Ishikawa (cell line): ENCODE results near the gene BCR.

Experiments used
- CEBPB ChIP-seq: IDR thresholded peaks from 2 replicates; pipeline ENCODE4 v1.6.1; 2012
- CREB1 ChIP-seq: IDR thresholded peaks from 2 replicates; pipeline ENCODE4 v1.6.1; 2012; ENCODE audit warnings: low read depth
- EGR1 ChIP-seq: IDR thresholded peaks from 2 replicates; pipeline ENCODE4 v1.6.1; 2012
- EP300 ChIP-seq: IDR thresholded peaks from 2 replicates; pipeline ENCODE4 v1.6.1; 2012; ENCODE audit warnings: borderline replicate concordance
- FOXM1 ChIP-seq: IDR thresholded peaks from 2 replicates; pipeline ENCODE4 v1.6.1; 2012; ENCODE audit warnings: low read depth, borderline replicate concordance
- NFIC ChIP-seq: IDR thresholded peaks from 2 replicates; pipeline ENCODE4 v1.6.1; 2012
- RAD21 ChIP-seq: IDR thresholded peaks from 2 replicates; pipeline ENCODE4 v1.6.1; 2012; ENCODE audit warnings: low read depth
- TAF1 ChIP-seq: IDR thresholded peaks from 2 replicates; pipeline ENCODE4 v1.6.1; 2012; ENCODE audit warnings: low read depth, mild to moderate bottlenecking
- TCF12 ChIP-seq: IDR thresholded peaks from 2 replicates; pipeline ENCODE4 v1.6.1; 2012; ENCODE audit warnings: low read depth
- TEAD4 ChIP-seq: IDR thresholded peaks from 2 replicates; pipeline ENCODE4 v1.6.1; 2012
- YY1 ChIP-seq: IDR thresholded peaks from 2 replicates; pipeline ENCODE4 v1.6.1; 2012; ENCODE audit warnings: low read depth
- ZBTB7A ChIP-seq: IDR thresholded peaks from 2 replicates; pipeline ENCODE4 v1.6.1; 2012; ENCODE audit warnings: low read depth
- TF ChIP-seq, protein P1 (sequence below): IDR thresholded peaks from 2 replicates; pipeline ENCODE4 v1.6.1; 2012; ENCODE audit warnings: low read depth, mild to moderate bottlenecking
- TF ChIP-seq, protein P2 (sequence below): IDR thresholded peaks from 2 replicates; pipeline ENCODE4 v1.6.1; 2012
- TF ChIP-seq, protein P3 (sequence below): IDR thresholded peaks from 2 replicates; pipeline ENCODE4 v1.6.1; 2012

BCR gene

DNA sequence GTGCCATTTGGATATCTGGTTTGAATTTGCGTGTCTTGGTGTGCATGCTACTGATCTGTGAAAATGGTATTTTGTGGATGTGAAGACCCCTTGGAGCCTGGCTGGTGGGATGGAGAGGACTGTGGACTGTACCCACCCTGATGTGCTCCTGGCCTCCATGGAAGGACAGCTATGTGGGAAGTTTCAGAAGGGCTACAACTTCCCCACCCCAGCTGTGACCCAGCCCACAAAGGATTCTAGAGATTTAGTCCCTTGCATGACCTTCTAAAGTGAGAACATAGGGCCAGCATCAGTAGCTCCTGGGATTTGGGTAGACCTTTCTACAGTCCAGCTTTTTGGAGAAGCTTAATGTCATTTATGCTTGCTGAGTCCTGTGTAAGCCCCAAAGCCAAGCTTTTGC lies 173.4 kb downstream of the BCR start:
- TF ChIP-seq NFIC (no peak), EP300 (no peak), FOXM1 (no peak), TEAD4 (no peak), ZBTB7A (no peak), EGR1 (no peak), TCF12 (no peak), TAF1 (no peak), CREB1 (no peak), RAD21 (no peak), CEBPB (no peak), YY1 (no peak)
- TF ChIP-seq, protein P1, sequence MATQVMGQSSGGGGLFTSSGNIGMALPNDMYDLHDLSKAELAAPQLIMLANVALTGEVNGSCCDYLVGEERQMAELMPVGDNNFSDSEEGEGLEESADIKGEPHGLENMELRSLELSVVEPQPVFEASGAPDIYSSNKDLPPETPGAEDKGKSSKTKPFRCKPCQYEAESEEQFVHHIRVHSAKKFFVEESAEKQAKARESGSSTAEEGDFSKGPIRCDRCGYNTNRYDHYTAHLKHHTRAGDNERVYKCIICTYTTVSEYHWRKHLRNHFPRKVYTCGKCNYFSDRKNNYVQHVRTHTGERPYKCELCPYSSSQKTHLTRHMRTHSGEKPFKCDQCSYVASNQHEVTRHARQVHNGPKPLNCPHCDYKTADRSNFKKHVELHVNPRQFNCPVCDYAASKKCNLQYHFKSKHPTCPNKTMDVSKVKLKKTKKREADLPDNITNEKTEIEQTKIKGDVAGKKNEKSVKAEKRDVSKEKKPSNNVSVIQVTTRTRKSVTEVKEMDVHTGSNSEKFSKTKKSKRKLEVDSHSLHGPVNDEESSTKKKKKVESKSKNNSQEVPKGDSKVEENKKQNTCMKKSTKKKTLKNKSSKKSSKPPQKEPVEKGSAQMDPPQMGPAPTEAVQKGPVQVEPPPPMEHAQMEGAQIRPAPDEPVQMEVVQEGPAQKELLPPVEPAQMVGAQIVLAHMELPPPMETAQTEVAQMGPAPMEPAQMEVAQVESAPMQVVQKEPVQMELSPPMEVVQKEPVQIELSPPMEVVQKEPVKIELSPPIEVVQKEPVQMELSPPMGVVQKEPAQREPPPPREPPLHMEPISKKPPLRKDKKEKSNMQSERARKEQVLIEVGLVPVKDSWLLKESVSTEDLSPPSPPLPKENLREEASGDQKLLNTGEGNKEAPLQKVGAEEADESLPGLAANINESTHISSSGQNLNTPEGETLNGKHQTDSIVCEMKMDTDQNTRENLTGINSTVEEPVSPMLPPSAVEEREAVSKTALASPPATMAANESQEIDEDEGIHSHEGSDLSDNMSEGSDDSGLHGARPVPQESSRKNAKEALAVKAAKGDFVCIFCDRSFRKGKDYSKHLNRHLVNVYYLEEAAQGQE: no peak
- TF ChIP-seq, protein P2, sequence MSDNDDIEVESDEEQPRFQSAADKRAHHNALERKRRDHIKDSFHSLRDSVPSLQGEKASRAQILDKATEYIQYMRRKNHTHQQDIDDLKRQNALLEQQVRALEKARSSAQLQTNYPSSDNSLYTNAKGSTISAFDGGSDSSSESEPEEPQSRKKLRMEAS: no peak
- TF ChIP-seq, protein P3, sequence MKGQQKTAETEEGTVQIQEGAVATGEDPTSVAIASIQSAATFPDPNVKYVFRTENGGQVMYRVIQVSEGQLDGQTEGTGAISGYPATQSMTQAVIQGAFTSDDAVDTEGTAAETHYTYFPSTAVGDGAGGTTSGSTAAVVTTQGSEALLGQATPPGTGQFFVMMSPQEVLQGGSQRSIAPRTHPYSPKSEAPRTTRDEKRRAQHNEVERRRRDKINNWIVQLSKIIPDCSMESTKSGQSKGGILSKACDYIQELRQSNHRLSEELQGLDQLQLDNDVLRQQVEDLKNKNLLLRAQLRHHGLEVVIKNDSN: no peak

DNA sequence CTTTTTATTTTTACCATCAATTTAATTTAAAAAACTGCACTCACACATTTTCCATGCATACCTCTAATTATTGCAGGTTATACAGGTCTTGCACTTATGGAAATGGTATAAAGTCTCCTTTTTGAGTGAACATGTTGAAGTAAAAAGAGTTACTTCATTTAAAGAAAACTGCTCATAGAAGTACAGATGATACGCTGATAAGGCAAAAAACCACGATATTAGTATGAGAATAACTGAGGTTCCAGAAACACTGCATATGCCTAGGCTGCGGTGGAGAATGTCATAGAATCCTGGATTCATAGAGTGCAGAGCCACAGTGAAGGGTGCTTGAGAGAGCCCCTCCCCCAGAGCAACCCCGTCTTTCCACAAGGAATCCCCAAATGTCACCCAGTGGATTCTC lies 175.8 kb downstream of the BCR start:
- no peak for TF ChIP-seq EGR1
- TF ChIP-seq, protein P2: no peak

DNA sequence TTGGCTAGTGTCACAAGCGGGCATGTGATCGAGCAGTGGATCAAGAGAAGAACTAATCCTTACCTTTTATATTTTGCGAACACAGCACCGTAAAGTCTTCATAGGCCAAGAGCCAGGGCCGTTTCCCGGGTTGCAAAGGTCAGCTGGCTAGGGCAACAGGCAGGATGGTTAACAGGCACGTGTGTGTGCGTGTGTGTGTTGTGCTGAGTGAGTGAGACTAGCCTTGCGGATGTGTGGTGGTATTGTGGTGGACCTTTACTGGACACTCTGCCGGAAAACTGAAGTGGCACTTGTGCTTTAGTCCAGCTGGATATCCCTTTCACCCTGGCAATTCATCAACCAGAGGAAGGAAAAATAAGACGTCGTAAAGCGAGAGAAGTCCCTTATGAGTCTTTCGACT lies 176.7 kb downstream of the BCR start:
- TF ChIP-seq, protein P3: no peak
- TF ChIP-seq CREB1 (no peak), ZBTB7A (no peak), TEAD4 (no peak), YY1 (no peak), FOXM1 (no peak), RAD21 (no peak), NFIC (no peak), EP300 (no peak), TCF12 (no peak), EGR1 (no peak), CEBPB (no peak), TAF1 (no peak)
- TF ChIP-seq, protein P1: no peak
- TF ChIP-seq, protein P2: no peak

DNA sequence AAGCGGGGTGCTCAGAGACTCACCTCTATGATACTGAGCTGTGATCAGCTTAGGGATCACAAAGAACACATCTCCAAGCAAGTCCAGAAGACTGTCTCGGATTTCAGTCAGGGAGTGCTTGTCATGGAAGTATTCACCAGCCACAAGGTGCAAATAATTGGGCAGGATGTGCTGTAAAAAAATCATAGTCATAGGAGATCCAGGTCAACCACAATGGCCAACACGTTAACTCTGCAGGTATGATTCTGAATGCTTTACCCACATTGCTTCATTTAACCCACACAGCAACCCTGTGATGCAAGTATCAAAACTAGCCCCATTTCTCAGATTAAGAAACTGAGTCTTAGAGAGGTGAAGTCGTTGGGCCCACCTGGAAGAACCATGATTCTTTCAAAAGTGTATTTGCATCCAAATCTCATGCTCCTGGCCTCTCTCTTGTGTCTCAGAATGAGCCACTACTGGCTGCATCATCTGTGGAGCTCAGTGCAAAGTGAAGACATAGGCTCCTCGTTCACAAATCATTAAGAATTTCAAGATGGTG lies 179.3 kb downstream of the BCR start:
- TF ChIP-seq TEAD4 (no peak), CREB1 (no peak), CEBPB (no peak), RAD21 (no peak), EP300 (no peak), YY1 (no peak), NFIC (no peak), TCF12 (no peak), ZBTB7A (no peak), FOXM1 (no peak), EGR1 (no peak), TAF1 (no peak)
- TF ChIP-seq, protein P1: no peak
- TF ChIP-seq, protein P3: no peak
- TF ChIP-seq, protein P2: no peak
